Tibial artery (tissue), 4 donors: ENCODE measurements around the gene KLK6.

Source experiments
- DNase-seq, 2 donors: peaks; one replicate each; pipeline ENCODE4 v3.0.0-alpha.2; 2019
- H3K27ac ChIP-seq, 2 donors: fragments of 200-600 bp; sonication (generic) in 1 of 2; 1 replicate in 1 of 2; 2 replicates in 1 of 2; pipeline ENCODE4 v1.5.1; 2018 to 2019; ENCODE audit warnings: mild to moderate bottlenecking in 1 of 2
- H3K27me3 ChIP-seq, 2 donors: fragments of 200-600 bp; sonication (generic) in 1 of 2; one replicate each; pipeline versions ENCODE4 v1.5.1 to v1.6.0; 2016 to 2019
- H3K36me3 ChIP-seq, 3 donors: fragments of 200-600 bp; sonication (generic) in 2 of 3; one replicate each; pipeline ENCODE4 v1.5.1; 2016 to 2019; ENCODE audit warnings: mild to moderate bottlenecking in 2 of 3
- H3K4me1 ChIP-seq, 4 donors: fragments of 200-600 bp; sonication (generic) in 2 of 4; 1 replicate in 3 of 4; 2 replicates in 1 of 4; pipeline ENCODE4 v1.5.1; 2016 to 2019
- H3K4me3 ChIP-seq, 2 donors: fragments of 200-600 bp; sonication (generic) in 1 of 2; 1 replicate in 1 of 2; 2 replicates in 1 of 2; pipeline ENCODE4 v1.5.1; 2018 to 2019; ENCODE audit warnings: mild to moderate bottlenecking in 2 of 2
- H3K9me3 ChIP-seq, 3 donors: fragments of 200-600 bp; sonication (generic) in 1 of 3; one replicate each; pipeline ENCODE4 v1.5.1; 2016 to 2019
- intact Hi-C: fragments of 100-400 bp; cut with DNase I; formaldehyde crosslinking; loops from one replicate; pipeline ENCODE4 v1.15.0; 2023; ENCODE audit warnings: low total_unique reads
- TF ChIP-seq, protein P1 (sequence below), 2 experiments: fragments of 200-600 bp in 1 of 2; fragments of 450-650 bp in 1 of 2; IDR thresholded peaks; one replicate each; pipeline ENCODE4 v1.5.1; 2017 to 2019; ENCODE audit warnings: antibody characterized with exemption in 2 of 2, mild to moderate bottlenecking in 1 of 2, moderate library complexity in 1 of 2

Gene KLK6

DNA sequence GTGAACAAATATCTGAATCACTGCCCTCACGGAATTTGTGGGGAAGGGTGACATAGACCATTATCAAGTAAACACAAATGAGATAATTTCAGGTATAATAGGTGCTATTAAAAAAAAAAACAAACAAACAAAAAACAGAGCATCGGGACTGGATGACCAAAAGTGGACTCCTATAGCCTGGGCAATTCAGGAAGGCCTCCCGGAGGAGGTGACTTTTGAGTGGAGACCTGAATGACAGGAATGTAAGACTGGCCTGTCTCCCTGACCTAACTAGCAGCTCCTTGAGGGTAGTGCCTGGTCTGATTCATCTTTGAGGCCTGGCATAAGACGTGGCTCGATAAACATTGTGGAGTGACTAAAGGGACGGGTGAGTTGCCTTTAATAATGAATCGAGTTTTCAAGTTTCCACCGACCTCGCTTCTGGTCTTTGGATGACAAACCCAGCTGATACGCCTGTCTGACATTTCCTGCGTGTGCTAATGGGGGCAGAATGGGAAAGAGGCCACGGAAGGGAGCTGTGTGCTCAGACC lies 43.3 kb upstream of the KLK6 start:
- Histone ChIP-seq H3K9me3 (no peaks in the 10 kb centered on the region), H3K27ac (no peak overlapping the region), H3K27me3 (peaks cover 0 to 51% of the 10 kb centered on the region in 2 donors), H3K4me3 (no peak overlapping the region), H3K36me3 (no peaks in the 10 kb centered on the region), H3K4me1 (peaks cover 0 to 8% (median 4%) of the 10 kb centered on the region in 4 donors)
- DNase-seq, result no peak
- intact Hi-C loops, result no loop called here
- TF ChIP-seq, protein P1, sequence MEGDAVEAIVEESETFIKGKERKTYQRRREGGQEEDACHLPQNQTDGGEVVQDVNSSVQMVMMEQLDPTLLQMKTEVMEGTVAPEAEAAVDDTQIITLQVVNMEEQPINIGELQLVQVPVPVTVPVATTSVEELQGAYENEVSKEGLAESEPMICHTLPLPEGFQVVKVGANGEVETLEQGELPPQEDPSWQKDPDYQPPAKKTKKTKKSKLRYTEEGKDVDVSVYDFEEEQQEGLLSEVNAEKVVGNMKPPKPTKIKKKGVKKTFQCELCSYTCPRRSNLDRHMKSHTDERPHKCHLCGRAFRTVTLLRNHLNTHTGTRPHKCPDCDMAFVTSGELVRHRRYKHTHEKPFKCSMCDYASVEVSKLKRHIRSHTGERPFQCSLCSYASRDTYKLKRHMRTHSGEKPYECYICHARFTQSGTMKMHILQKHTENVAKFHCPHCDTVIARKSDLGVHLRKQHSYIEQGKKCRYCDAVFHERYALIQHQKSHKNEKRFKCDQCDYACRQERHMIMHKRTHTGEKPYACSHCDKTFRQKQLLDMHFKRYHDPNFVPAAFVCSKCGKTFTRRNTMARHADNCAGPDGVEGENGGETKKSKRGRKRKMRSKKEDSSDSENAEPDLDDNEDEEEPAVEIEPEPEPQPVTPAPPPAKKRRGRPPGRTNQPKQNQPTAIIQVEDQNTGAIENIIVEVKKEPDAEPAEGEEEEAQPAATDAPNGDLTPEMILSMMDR (IDR thresholded peaks at IDR 0.05), result no peak

DNA sequence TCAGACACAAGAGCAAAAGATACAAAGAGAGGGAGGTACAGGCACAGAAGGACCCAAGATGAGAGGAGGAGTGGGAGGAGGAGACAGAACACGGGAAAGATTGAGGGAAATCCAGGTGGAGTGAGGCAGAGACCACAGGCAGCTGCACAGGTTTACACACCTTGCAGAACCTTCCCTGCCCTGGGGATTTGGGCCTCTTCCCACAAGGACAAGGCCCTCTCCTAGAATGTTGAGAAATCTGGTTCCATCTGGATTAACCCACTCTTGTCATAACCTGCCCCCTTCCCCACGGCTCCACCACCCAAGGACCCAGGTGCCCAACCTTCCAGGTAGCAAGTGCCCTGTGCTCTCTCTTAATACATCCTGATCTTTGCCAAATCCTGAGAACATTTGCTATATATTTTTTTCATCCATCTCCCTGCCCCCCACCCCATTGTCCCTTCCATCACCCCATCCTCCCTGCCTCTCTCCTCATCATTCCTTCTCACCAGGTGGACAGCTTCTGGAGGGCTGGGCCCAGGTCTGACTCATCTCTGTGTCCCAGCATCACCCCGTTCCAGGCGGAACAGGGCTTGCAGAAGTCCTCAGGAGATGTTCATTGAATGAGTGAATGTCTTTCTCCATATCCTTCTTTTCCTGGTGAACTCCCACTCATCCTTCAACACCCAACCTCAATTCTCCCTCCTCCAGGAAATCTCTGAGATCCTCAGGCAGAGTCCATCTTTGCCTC lies 40.8 kb upstream of the KLK6 start:
- no peak overlapping the region for H3K4me3 ChIP-seq
- TF ChIP-seq, protein P1 (IDR thresholded peaks at IDR 0.05), result no peak
- no peak for DNase-seq
- no peaks in the 10 kb centered on the region for H3K4me1 ChIP-seq
- H3K27me3 ChIP-seq, result peaks cover 0 to 33% of the 10 kb centered on the region in 2 donors
- no peaks in the 10 kb centered on the region for H3K9me3 ChIP-seq
- no peaks in the 10 kb centered on the region for H3K36me3 ChIP-seq
- H3K27ac ChIP-seq, result no peak overlapping the region
- intact Hi-C loops, result no loop called here

DNA sequence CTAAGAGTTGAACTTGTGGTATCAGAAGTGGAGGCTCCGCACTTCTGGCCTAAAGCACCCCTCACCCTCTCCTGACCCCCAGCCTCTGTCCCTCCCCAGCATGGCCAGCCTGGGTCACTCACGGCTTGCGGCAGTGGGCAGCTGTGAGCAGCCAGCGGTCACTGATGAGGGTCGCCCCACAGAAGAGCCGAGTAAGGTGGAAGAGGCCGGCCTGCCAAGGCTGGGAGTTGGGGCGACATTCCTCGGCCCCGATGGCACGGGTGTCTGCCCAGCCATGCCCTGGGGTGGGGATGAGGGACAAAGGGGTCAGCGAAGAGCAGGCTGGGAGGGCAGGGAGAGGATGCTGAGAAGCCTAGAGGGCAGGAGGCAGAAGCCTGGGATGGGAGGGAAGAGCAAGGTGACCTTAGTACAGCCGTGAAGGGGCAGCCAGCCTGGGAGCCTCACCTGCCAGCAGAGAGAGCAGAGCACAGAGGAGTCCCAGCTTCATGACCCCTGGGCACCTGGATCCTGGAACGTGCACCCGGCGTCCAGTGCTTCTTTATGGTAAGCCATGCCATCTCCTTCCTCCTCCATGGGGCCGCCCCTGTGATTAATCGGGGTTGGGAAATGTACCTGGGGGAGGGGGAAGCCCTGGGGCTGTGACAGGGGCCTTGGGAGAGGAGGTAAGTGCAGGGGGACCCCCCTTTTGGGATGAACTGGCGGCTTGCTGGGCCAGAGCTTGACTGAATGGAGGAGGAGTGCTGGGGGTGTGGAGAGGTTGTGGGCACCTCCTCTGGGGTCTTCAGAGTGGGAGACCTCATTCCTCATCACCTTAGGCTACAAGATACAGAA lies 39.9 kb upstream of the KLK6 start:
- Histone ChIP-seq H3K9me3 (no peaks in the 10 kb centered on the region), H3K4me3 (no peak overlapping the region), H3K36me3 (no peaks in the 10 kb centered on the region), H3K27me3 (peaks cover 0 to 23% of the 10 kb centered on the region in 2 donors), H3K27ac (no peak overlapping the region), H3K4me1 (no peaks in the 10 kb centered on the region)
- intact Hi-C loops, result no loop called here
- DNase-seq, result no peak
- TF ChIP-seq, protein P1 (IDR thresholded peaks at IDR 0.05), result no peak

DNA sequence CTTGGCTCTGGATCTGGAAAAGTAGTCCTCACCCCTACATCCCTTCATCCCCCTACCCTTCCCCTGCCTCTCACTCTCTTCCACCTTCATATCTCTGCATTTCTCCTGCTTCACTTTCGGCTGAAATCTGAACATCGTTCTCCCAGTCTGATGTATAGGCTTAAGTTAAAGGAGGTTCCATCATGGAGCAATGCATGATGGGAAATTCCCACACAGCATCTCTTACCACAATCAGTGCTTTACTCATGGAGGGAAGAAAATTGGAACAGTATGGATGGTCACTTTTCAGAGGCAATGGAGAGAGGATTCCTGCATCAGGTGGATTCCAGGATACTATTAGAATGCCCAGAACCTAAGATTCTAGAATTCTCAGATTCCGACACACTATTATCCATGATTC lies 38.1 kb upstream of the KLK6 start:
- H3K27me3 ChIP-seq, result peaks cover 0 to 33% of the 10 kb centered on the region in 2 donors

DNA sequence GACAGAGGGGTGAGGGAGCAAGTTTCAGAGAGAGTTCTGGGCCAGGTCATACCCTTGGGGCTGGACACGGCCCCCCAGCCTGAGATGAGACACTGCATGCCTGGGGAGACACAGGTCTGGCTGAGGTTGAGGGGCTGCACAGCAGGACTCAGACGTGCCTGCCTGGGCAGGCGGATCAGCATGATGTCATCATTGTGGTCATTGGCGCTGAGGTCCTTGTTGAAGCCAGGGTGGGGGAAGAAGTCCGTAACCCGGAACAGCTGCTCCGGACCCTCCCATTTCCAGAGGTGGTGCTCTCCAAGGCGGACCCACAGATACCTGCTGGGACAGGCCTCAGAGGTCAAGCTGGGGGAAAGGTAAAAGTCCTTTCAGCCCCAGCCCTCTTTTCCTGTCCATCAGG lies 37.0 kb upstream of the KLK6 start:
- no peak for DNase-seq
- no peaks in the 10 kb centered on the region for H3K36me3 ChIP-seq
- H3K27ac ChIP-seq, result no peak overlapping the region
- peaks cover 0 to 43% of the 10 kb centered on the region in 2 donors for H3K27me3 ChIP-seq
- no peak overlapping the region for H3K4me3 ChIP-seq
- intact Hi-C loops, result no loop called here
- TF ChIP-seq, protein P1 (IDR thresholded peaks at IDR 0.05), result no peak
- H3K4me1 ChIP-seq, result peaks cover 0 to 11% (median 0%) of the 10 kb centered on the region in 4 donors
- no peaks in the 10 kb centered on the region for H3K9me3 ChIP-seq

More for the DNA sequence above, 38.1 kb upstream of the KLK6 start:
- Histone ChIP-seq H3K27ac (no peak overlapping the region), H3K4me3 (no peak overlapping the region), H3K9me3 (no peaks in the 10 kb centered on the region), H3K36me3 (no peaks in the 10 kb centered on the region), H3K4me1 (peaks cover 0 to 2% (median 0%) of the 10 kb centered on the region in 4 donors)
- TF ChIP-seq, protein P1 (IDR thresholded peaks at IDR 0.05), result no peak
- no peak for DNase-seq
- intact Hi-C loops, result no loop called here
